ENCODE results near the gene CAMK1D.

The CAMK1D gene

GRCh38 chr10:12733271-12733670 lies 383.9 kb downstream of the CAMK1D start:
- no peaks in the 10 kb centered on the region for H3K9me2 ChIP-seq (replicated peaks; ENCODE audit: control insufficient read depth, low read length)
- no peak overlapping the region for H3K27ac ChIP-seq (ENCODE audit: low read depth, low read length)
- no peaks in the 10 kb centered on the region for H4K20me1 ChIP-seq (ENCODE audit: control insufficient read depth, insufficient read depth, low read depth, low read length)

DNA sequence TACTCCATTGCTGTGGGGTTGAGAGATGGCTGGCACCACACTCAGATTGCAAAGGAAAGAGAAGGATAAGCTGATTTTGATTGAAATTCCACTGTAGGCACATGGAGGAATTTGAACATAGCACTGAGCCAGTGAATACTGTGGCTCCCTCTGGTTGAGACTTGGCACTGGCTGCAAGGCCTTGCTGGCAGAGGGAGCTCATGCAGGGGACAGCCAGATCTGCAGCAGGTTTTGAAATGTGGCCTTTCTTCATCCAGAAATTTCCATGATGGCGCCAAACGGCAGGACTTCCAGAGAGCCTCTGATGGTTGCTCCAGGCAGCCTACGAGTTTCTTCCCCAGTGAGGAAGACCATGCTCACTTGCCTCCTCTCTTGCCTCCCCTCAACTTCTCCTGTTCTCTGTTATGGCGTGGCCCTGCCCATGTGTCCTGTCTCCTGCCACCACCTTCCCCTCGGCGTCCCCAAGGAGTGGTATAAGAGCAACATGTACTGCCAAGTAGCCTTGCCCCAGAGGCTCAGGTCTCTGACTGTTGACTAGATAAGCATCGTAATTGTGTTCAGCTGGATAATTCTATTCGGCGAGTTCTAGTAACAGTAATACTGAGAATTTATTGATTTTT lies 386.6 kb downstream of the CAMK1D start:
- H3K27me3 ChIP-seq (ENCODE audit: control insufficient read depth, low read length): no peaks in the 10 kb centered on the region
- no peaks in the 10 kb centered on the region for H3K36me3 ChIP-seq (ENCODE audit: control insufficient read depth, low read length)
- no peaks in the 10 kb centered on the region for H3K9me3 ChIP-seq (ENCODE audit: control insufficient read depth, insufficient read depth, low read length)
- H3K4me2 ChIP-seq (ENCODE audit: low read length): no peak overlapping the region
- peaks cover 1% of the 10 kb centered on the region; the same call in 1 of the 2 replicates for H3K4me1 ChIP-seq (ENCODE audit: control insufficient read depth, low read length)
- H3F3A ChIP-seq (ENCODE audit: control insufficient read depth, insufficient read depth): no peaks in the 10 kb centered on the region
- no peaks in the 10 kb centered on the region for H3K9me2 ChIP-seq (replicated peaks; ENCODE audit: control insufficient read depth, low read length)
- no peak overlapping the region for H3K4me3 ChIP-seq (ENCODE audit: low read length)
- TF ChIP-seq CTCF (IDR thresholded peaks at IDR 0.05; ENCODE audit: low read depth, low read length, poor library complexity, severe bottlenecking) (no peak), EZH2phosphoT487 (IDR thresholded peaks at IDR 0.05; ENCODE audit: borderline replicate concordance, low read length) (no peak)
- no peak overlapping the region for H3K27ac ChIP-seq (ENCODE audit: low read depth, low read length)
- peaks cover 3% of the 10 kb centered on the region; the same call in 1 of the 2 replicates for H4K20me1 ChIP-seq (ENCODE audit: control insufficient read depth, insufficient read depth, low read depth, low read length)
- no peaks in the 10 kb centered on the region for H3K79me2 ChIP-seq (ENCODE audit: control insufficient read depth, low read length)

More at GRCh38 chr10:12733271-12733670, 383.9 kb downstream of the CAMK1D start:
- no peaks in the 10 kb centered on the region for H3K9me3 ChIP-seq (ENCODE audit: control insufficient read depth, insufficient read depth, low read length)
- no peak overlapping the region for H3K4me2 ChIP-seq (ENCODE audit: low read length)
- no peaks in the 10 kb centered on the region for H3F3A ChIP-seq (ENCODE audit: control insufficient read depth, insufficient read depth)
- H3K4me1 ChIP-seq (ENCODE audit: control insufficient read depth, low read length): no peaks in the 10 kb centered on the region
- no peaks in the 10 kb centered on the region for H3K79me2 ChIP-seq (ENCODE audit: control insufficient read depth, low read length)
- H3K36me3 ChIP-seq (ENCODE audit: control insufficient read depth, low read length): no peaks in the 10 kb centered on the region
- no peaks in the 10 kb centered on the region for H3K27me3 ChIP-seq (ENCODE audit: control insufficient read depth, low read length)
- H3K4me3 ChIP-seq (ENCODE audit: low read length): no peak overlapping the region
- TF ChIP-seq CTCF (IDR thresholded peaks at IDR 0.05; ENCODE audit: low read depth, low read length, poor library complexity, severe bottlenecking): no peak
- no peak for TF ChIP-seq EZH2phosphoT487 (IDR thresholded peaks at IDR 0.05; ENCODE audit: borderline replicate concordance, low read length)

DNA sequence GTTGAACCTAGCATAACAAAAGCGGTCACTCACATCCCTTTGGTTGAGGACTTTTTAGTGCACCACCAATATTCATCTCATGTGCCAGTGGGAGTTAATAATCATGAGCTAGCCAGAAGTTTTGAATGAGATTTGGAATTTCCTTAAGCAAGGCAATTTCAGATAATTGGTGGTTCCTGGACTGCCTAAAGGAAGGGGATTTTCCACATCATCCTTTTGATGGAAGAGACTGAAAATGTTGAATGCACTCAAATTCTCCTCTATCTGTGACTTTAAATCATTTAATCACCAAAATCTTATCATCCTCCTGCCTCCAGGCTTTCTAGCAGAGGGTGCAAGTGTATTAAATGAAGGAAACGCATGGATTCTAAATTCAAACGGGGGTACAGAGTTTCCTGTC lies 391.5 kb downstream of the CAMK1D start:
- Histone ChIP-seq H3K9me3 (ENCODE audit: control insufficient read depth, insufficient read depth, low read length) (no peaks in the 10 kb centered on the region), H3K4me2 (ENCODE audit: low read length) (no peak overlapping the region), H3K36me3 (ENCODE audit: control insufficient read depth, low read length) (no peaks in the 10 kb centered on the region), H3K27ac (ENCODE audit: low read depth, low read length) (no peak overlapping the region), H3K4me3 (ENCODE audit: low read length) (no peak overlapping the region), H3K4me1 (ENCODE audit: control insufficient read depth, low read length) (peaks cover 13% of the 10 kb centered on the region), H3K79me2 (ENCODE audit: control insufficient read depth, low read length) (no peaks in the 10 kb centered on the region), H3K27me3 (ENCODE audit: control insufficient read depth, low read length) (no peaks in the 10 kb centered on the region), H3K9me2 (replicated peaks; ENCODE audit: control insufficient read depth, low read length) (no peaks in the 10 kb centered on the region), H3F3A (ENCODE audit: control insufficient read depth, insufficient read depth) (no peaks in the 10 kb centered on the region), H4K20me1 (ENCODE audit: control insufficient read depth, insufficient read depth, low read depth, low read length) (peaks cover 3% of the 10 kb centered on the region; the same call in 1 of the 2 replicates)
- TF ChIP-seq EZH2phosphoT487 (IDR thresholded peaks at IDR 0.05; ENCODE audit: borderline replicate concordance, low read length): no peak
- no peak for TF ChIP-seq CTCF (IDR thresholded peaks at IDR 0.05; ENCODE audit: low read depth, low read length, poor library complexity, severe bottlenecking)

Measured in DOHH2 (cell line).